Neural progenitor cell (in vitro differentiated cells): ENCODE results near the gene TBC1D2B. TPM values are rescaled to one million over a fixed set of nuclear protein-coding genes. Genes with fewer than 3 reads are reported as not detected.

Experiments
- DNase-seq: peaks from one replicate; pipeline ENCODE4 v3.0.0-alpha.2; 2016; ENCODE audit warnings: low spot score
- H2AFZ ChIP-seq: fragments of 200-600 bp; sonication (generic); replicated peaks from 2 replicates; pipeline ENCODE4 v1.6.1; 2016; ENCODE audit warnings: antibody characterized with exemption
- H3F3A ChIP-seq: fragments of 200-600 bp; sonication (generic); 2 replicates; pipeline ENCODE4 v1.6.1; 2016; ENCODE audit warnings: antibody characterized with exemption, low read depth
- H3K27ac ChIP-seq: fragments of 200-600 bp; sonication (generic); 2 replicates; pipeline ENCODE4 v1.5.1; 2016; ENCODE audit warnings: mild to moderate bottlenecking
- H3K27me3 ChIP-seq: fragments of 200-600 bp; sonication (generic); 2 replicates; pipeline ENCODE4 v1.6.1; 2016; ENCODE audit warnings: mild to moderate bottlenecking, moderate library complexity
- H3K36me3 ChIP-seq: fragments of 200-600 bp; sonication (generic); 2 replicates; pipeline ENCODE4 v1.5.1; 2016
- H3K4me1 ChIP-seq: fragments of 200-600 bp; sonication (generic); 2 replicates; pipeline ENCODE4 v1.6.1; 2016; ENCODE audit warnings: mixed run types
- H3K4me2 ChIP-seq: fragments of 200-600 bp; sonication (generic); 2 replicates; pipeline ENCODE4 v1.6.1; 2016
- H3K4me3 ChIP-seq: fragments of 200-600 bp; sonication (generic); 2 replicates; pipeline ENCODE4 v1.5.1; 2016
- H3K79me2 ChIP-seq: fragments of 200-600 bp; sonication (generic); 2 replicates; pipeline ENCODE4 v1.6.1; 2016; ENCODE audit warnings: low read depth
- H3K9ac ChIP-seq: fragments of 200-600 bp; sonication (generic); 2 replicates; pipeline ENCODE4 v1.6.1; 2016
- H3K9me3 ChIP-seq: fragments of 200-600 bp; sonication (generic); 2 replicates; pipeline ENCODE4 v1.5.1; 2016; ENCODE audit warnings: low read depth
- H4K20me1 ChIP-seq: fragments of 200-600 bp; sonication (generic); 2 replicates; pipeline ENCODE4 v1.6.1; 2016; ENCODE audit warnings: low read depth
- H3K27ac Mint-ChIP-seq: 3 replicates; pipeline ENCODE4 v1.8.0; 2021; ENCODE audit warnings: mixed read lengths
- H3K27me3 Mint-ChIP-seq: 2 replicates; pipeline ENCODE4 v1.8.0; 2022; ENCODE audit warnings: low read depth, mild to moderate bottlenecking, inconsistent platforms, moderate library complexity, mixed read lengths; ENCODE audit not compliant: insufficient read depth
- H3K36me3 Mint-ChIP-seq: 3 replicates; pipeline ENCODE4 v1.8.0; 2021; ENCODE audit warnings: mixed read lengths
- H3K4me1 Mint-ChIP-seq: 3 replicates; pipeline ENCODE4 v1.8.0; 2021; ENCODE audit warnings: mixed read lengths
- H3K4me3 Mint-ChIP-seq: 3 replicates; pipeline ENCODE4 v1.8.0; 2021; ENCODE audit warnings: mild to moderate bottlenecking, moderate library complexity, mixed read lengths
- H3K9me3 Mint-ChIP-seq: 3 replicates; pipeline ENCODE4 v1.8.0; 2020; ENCODE audit warnings: mixed read lengths
- EZH2 ChIP-seq: fragments of 200-600 bp; sonication (generic); IDR thresholded peaks from 2 replicates; pipeline ENCODE4 v1.6.1; 2017; ENCODE audit warnings: antibody characterized with exemption, mild to moderate bottlenecking, moderate library complexity
- EZH2phosphoT487 ChIP-seq: fragments of 200-600 bp; sonication (generic); IDR thresholded peaks from 2 replicates; pipeline ENCODE4 v1.6.1; 2017; ENCODE audit warnings: antibody characterized with exemption
- total RNA-seq: library from RNA; depleted of rRNA; stranded (reverse); fragments of >200 nt; gene quantifications from 2 replicates; pipeline ENCODE4 v1.2.3, GENCODE V29; 2015; ENCODE audit warnings: low replicate concordance
- TF ChIP-seq, protein P1 (sequence below): fragments of 200-600 bp; sonication (generic); IDR thresholded peaks from 2 replicates; pipeline ENCODE4 v1.5.1; 2017; ENCODE audit warnings: antibody characterized with exemption, mild to moderate bottlenecking

TBC1D2B gene
- total RNA-seq, 1 donor from 2014 or later: 11.7 TPM

DNA sequence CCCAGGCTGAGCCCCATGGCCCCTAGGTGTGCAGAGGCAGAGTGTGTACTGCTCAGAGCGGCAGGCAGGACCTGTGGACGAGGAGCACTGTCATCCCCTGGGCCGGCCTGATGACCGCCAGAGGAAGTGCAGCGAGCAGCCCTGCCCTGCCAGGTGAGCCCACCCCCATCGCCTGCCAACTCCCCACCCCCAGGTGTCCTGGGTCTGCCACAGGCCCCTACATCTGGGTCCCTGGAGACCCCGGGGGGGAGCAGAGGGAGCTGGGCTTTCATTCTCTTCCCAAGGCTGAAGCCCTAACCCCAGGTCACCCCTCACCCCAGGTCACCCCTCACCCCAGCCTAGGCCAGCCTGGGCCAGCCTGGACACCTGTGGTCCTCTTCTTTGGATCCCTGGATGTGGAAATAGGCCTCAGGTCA is 93.1 kb downstream of the TBC1D2B start:
- Histone ChIP-seq H3K4me1 (peaks cover 9% of the 10 kb centered on the region), H3K9me3 (no peaks in the 10 kb centered on the region), H2AFZ (no peak overlapping the region), H3F3A (no peaks in the 10 kb centered on the region), H4K20me1 (no peaks in the 10 kb centered on the region), H3K27ac (no peak overlapping the region), H3K9ac (no peak overlapping the region), H3K27me3 (no peaks in the 10 kb centered on the region), H3K36me3 (no peaks in the 10 kb centered on the region), H3K79me2 (no peaks in the 10 kb centered on the region), H3K4me3 (no peak overlapping the region), H3K4me2 (no peak overlapping the region)
- Mint-ChIP-seq H3K27ac (no peak overlapping the region), H3K36me3 (no peaks in the 10 kb centered on the region), H3K9me3 (no peaks in the 10 kb centered on the region), H3K4me3 (no peak overlapping the region), H3K4me1 (peaks cover 18% of the 10 kb centered on the region), H3K27me3 (peaks cover 10% of the 10 kb centered on the region)
- no peak for DNase-seq
- TF ChIP-seq EZH2: no peak
- TF ChIP-seq EZH2phosphoT487: no peak
- TF ChIP-seq, protein P1, sequence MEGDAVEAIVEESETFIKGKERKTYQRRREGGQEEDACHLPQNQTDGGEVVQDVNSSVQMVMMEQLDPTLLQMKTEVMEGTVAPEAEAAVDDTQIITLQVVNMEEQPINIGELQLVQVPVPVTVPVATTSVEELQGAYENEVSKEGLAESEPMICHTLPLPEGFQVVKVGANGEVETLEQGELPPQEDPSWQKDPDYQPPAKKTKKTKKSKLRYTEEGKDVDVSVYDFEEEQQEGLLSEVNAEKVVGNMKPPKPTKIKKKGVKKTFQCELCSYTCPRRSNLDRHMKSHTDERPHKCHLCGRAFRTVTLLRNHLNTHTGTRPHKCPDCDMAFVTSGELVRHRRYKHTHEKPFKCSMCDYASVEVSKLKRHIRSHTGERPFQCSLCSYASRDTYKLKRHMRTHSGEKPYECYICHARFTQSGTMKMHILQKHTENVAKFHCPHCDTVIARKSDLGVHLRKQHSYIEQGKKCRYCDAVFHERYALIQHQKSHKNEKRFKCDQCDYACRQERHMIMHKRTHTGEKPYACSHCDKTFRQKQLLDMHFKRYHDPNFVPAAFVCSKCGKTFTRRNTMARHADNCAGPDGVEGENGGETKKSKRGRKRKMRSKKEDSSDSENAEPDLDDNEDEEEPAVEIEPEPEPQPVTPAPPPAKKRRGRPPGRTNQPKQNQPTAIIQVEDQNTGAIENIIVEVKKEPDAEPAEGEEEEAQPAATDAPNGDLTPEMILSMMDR: no peak

DNA sequence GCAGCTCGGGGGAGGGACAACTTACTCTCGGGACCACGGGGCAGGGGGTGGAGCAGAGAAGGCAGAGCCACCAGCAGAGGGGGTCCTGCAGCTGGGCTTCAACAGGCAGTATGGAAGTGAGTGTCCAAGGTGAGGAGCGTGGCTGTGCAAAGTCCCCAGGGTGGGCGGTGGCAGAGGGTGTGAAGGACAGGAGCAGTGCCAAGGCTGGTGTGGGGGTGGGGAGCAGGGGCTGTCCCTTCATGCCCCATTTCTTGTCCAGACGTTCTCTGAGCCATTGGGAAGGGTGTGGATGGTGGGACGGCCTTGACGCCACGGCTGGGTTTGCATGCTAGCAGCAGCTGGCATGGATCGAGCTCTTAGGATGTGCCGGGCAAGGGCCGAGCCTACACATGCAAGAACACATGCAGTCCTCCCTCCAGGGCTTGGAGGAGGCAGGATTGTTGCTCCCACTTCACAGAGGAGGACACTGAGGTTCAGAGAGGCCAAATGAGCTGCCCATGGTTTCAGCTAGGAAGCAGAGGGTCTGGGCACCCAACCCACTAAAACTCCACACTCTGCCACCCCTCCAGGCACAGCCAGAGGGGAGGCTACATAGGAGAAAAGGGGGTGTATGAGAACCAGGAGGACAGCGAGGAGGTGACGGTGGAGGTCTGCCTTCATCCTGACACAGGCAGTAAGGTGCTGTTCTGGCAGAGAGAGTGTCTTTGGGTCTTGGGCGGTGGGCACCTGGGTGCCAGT is 93.6 kb downstream of the TBC1D2B start:
- H3K36me3 Mint-ChIP-seq: no peaks in the 10 kb centered on the region
- Histone ChIP-seq H4K20me1 (no peaks in the 10 kb centered on the region), H3K9ac (no peak overlapping the region), H3K79me2 (no peaks in the 10 kb centered on the region), H3K36me3 (no peaks in the 10 kb centered on the region), H3K27me3 (no peaks in the 10 kb centered on the region), H3K4me3 (no peak overlapping the region), H3K4me1 (peaks cover 9% of the 10 kb centered on the region), H3K4me2 (no peak overlapping the region), H2AFZ (peak overlapping the region; percentile 82), H3K27ac (no peak overlapping the region), H3K9me3 (no peaks in the 10 kb centered on the region), H3F3A (no peaks in the 10 kb centered on the region)
- no peaks in the 10 kb centered on the region for H3K9me3 Mint-ChIP-seq
- TF ChIP-seq, protein P1: peak; percentile 34
- no peak for TF ChIP-seq EZH2
- H3K4me3 Mint-ChIP-seq: no peak overlapping the region
- peaks cover 10% of the 10 kb centered on the region for H3K27me3 Mint-ChIP-seq
- H3K4me1 Mint-ChIP-seq: peaks cover 18% of the 10 kb centered on the region
- DNase-seq: no peak
- no peak overlapping the region for H3K27ac Mint-ChIP-seq

DNA sequence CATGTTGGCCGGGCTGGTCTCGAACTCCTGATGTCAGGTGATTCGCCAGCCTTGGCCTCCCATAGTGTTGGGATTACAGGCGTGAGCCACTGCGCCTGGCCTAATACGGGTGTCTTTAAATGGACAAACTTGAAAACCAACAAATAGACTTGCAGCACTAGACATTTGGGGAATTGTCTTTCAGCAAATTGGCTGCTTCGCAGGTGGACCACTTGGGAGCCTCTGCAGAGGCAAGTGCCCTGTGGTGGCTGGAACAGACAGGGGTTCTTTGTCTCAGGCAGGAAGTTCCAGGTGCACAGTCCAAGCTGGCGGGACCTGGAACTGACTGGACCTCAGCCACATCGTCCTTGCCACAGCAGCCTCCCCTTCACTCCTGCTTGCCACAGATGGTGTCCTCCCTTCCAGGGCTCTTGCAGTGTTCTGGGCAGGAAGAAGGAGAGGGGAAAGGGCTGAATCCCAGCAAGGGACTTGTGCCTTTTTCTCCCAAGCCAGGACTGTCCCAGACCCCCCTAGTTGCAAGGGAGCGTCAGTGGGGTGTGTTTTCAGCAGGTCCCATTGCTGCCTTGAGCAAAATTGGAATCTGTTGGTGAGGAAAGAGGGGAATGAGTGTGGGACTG is 94.3 kb downstream of the TBC1D2B start:
- Histone ChIP-seq H3K9ac (no peak overlapping the region), H3F3A (no peaks in the 10 kb centered on the region), H2AFZ (peak overlapping the region; percentile 82), H3K27ac (no peak overlapping the region), H3K4me1 (peaks cover 9% of the 10 kb centered on the region), H3K79me2 (no peaks in the 10 kb centered on the region), H3K9me3 (no peaks in the 10 kb centered on the region), H3K4me3 (no peak overlapping the region), H3K4me2 (no peak overlapping the region), H3K27me3 (no peaks in the 10 kb centered on the region), H4K20me1 (no peaks in the 10 kb centered on the region), H3K36me3 (no peaks in the 10 kb centered on the region)
- H3K4me1 Mint-ChIP-seq: peaks cover 16% of the 10 kb centered on the region
- H3K27ac Mint-ChIP-seq: no peak overlapping the region
- H3K4me3 Mint-ChIP-seq: no peak overlapping the region
- no peaks in the 10 kb centered on the region for H3K36me3 Mint-ChIP-seq
- TF ChIP-seq, protein P1: no peak
- no peak for TF ChIP-seq EZH2phosphoT487
- TF ChIP-seq EZH2: no peak
- H3K9me3 Mint-ChIP-seq: no peaks in the 10 kb centered on the region
- DNase-seq: no peak
- peaks cover 10% of the 10 kb centered on the region for H3K27me3 Mint-ChIP-seq
